ENCODE data around the gene SUPT6H.

Gene SUPT6H

GRCh38 chr17:28661635-28662526 lies at the start of gene SUPT6H, which contains the start of gene SDF2:
Gene SUPT6H, plus strand, starts transcription at chr17:28662205. Its CDS starts 11,197 bp downstream, at chr17:28673402.
Gene SDF2, minus strand, starts transcription at chr17:28661906. Its CDS starts 30 bp downstream, at chr17:28661876.
- peak; percentile 92 for DNase-seq

- DNase-seq: no peak
Measured at GRCh38 chr17:28612531-28612930, 49.5 kb upstream of the SUPT6H start.

DNA sequence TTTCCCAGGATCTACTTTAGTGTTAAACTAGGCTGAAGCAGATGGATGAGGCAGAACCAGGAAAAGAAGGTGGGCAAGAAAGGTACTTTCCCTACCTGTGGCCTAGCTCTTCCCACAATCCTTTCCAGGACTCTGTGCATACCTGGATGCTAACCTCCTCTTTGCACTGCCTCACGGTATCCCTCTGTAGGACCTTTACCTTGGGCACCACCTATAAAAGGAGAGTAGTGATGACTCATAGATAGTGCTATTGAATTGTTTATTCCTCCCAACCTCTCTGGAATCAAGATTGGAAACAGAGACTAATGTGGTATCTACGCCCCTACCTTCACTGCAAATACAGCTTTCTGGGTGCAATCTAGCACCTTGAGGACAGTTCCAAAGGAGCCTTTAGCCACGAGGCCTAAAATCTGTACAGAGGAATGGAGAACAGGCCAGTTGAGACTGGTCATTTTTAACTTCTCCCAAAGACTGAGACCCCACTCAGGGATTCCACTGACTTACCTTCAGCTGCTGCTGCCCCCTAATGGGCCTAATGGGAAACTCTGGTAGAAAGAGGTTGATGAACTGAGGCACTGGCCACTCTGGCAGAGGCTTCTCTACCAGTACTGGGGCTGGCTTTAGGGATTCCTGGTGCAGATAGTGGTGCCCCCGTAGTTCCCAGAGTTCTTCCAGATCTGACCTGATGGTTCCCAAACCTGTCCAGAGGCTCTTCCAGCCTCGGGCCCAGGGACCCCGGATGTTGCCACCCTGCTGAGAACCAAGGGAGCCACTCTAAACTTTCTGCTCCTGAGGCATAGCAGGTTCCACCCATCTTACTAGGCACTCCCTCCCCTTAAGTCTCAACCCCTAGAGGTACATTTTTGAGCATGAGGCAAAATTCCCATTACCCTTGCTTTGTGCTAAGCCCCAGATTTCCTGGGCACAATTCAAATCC lies 48.8 kb upstream of the SUPT6H start:
- DNase-seq: peak; percentile 46

GRCh38 chr17:28613931-28614381 lies 48.0 kb upstream of the SUPT6H start, which contains the start of gene RSKR:
Gene RSKR, minus strand, starts transcription at chr17:28614185. Its CDS starts 24 bp downstream, at chr17:28614161.
- DNase-seq: no peak

- no peak for DNase-seq
Measured at GRCh38 chr17:28615260-28615940, 46.6 kb upstream of the SUPT6H start.

DNA sequence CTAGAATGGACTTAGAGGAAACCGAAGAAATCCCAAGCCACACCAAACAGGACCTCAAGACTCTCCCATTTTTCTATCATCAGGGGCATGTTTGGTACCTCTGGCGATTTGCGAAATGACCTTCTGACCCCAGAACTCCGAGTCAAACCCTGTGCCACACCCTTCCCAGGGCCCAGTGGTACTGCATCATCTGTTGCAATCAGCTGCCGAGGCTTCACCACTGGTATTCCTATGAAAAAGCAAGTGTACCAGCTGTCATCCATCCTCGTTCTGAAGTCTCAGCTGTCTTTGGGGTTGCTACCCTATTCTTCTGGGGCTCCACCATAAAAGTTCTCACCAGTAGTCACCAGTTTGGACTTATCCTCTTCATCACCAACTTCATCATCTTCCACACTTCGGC lies 45.7 kb upstream of the SUPT6H start:
- no peak for DNase-seq

- DNase-seq: no peak
Measured at GRCh38 chr17:28618464-28618863, 43.5 kb upstream of the SUPT6H start.

- no peak for DNase-seq
Measured at GRCh38 chr17:28620010-28620409, 42.0 kb upstream of the SUPT6H start.

DNA sequence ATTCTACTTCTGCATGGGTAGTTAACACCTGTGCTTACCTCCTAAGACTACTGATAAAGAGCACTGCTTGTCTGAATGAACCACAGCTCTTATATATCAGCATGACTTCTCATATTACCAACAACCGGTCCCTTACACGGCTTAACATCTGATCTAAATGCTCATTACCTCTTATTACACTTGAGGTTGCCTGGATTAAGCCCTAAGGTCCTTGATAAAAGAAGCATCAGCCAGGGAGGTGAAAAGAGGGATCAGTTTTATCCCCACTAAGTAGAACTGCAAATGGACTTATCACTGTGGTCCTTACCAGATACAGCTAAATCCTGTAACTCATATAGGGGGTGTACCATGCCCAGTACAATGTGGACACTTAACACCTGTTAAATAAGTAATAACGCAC lies 39.8 kb upstream of the SUPT6H start:
- DNase-seq: no peak

DNA sequence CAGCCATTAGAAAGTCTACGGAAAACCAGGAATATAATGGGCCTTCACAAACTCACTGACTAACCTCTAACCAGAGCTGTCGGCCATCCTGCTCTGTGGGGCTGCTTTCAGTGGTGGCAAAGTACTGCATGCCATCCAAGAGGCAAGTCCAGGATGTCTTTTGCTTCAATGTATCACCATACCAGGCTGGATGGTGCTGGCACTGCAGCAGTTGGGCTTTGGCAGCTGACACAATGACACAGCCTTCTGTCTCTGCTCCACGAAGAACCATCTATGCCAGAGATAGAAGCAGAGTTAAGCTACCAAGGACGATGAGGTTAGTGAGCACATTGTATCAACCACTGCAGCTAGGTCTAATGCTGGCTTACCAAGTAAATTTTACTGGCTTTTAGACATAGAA lies 38.3 kb upstream of the SUPT6H start:
- no peak for DNase-seq

- DNase-seq: no peak
Measured at GRCh38 chr17:28624148-28624547, 37.9 kb upstream of the SUPT6H start.

DNA sequence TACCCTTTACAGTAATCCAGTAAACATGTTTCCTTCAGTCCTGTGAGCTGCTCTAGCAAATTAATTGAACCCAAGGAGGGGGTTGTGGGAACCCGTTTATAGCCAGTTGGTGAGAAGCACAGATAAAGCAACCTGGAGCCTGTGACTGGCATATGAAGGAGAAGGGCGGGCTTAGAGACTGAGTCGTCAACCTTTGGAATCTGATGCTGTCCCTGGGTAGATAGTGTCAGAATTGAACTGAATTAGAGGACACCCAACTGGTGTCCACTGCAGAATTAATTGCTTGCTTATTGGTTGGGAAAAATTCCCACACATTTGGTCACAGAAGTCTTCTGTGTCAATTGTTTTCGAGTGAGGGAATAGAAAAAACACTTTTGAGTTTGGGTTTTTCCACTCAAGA lies 35.2 kb upstream of the SUPT6H start:
- no peak for DNase-seq

GRCh38 chr17:28634206-28634865 lies 27.7 kb upstream of the SUPT6H start:
- DNase-seq: no peak

DNA sequence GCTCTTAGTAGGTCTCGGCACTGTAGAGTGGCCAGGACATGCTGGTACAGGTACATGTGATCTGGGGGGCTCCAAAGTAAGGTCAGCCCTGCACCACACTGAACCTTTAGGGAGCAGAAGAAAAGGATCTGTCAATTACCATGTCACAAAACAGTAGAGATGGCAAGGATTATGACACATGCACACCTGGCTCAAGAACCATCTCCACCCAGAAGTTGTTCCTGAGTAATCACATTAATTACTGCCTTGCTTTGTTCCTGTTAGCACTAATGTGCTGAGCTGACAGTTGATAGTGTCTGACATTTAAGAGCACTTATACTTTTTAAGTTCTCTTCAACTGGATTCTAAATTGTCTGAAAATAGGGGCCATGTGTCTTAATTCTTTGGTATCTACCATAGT lies 26.5 kb upstream of the SUPT6H start:
- no peak for DNase-seq

DNA sequence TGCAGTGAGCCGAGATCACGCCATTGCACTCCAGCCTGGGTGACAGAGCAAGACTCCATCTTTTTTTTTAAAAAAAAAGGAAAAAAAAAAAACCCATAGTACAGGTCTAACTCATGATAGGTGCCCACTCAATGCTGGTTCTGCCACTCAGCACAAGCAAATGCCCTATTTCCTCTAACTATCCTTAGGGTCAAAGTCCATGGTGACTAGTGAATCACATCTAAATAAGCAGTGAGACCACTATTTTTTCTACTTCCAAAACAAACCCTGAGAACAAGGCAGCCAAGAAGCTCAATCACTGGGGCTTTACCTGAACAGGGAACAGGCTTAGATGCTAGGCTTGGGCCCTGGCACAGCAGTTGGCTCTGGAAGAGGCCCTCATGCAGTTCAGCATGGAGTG lies 20.4 kb upstream of the SUPT6H start:
- DNase-seq: no peak

DNA sequence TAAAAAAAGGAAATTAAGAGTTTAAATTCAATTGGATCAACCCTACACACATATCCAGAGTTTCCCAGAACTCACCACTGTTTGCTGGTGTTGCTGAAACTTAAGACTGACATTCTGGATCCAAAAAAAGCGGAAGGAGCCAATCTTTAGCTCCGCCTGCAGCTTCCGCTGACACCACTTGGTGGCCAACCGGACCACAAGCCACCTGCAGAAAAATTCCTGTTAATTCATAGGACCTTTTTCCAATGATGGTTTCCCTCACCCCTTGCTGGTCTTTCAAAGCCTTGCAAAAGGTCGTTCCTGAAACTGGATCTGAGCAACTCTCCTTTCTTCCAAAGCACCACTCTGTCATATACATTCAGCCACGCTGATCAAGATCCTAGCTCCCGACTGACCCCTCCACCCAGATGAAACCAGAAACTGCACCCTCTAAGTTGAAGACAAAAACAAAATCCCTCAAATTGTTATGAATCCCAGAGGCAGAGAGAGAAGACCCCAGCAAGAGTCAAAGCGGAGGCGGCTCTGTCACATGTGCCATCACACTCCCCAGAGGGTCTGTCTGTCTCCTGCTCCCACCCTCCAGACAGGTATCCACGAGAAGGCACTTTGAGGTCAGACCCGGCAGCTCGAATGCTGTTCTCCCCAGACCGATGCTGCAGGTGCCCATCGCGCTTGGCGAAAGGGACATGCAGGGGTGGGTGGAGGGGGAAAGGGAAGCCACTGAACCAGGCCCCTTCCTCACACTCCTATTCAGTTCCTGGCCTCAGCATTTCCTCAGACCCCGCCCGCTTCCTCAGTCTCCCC lies 17.8 kb upstream of the SUPT6H start:
- DNase-seq: peak; percentile 25

GRCh38 chr17:28644787-28645575 lies 17.0 kb upstream of the SUPT6H start, which contains the start of gene BLTP2:
Gene BLTP2, minus strand, starts transcription at chr17:28645158. Its CDS starts 102 bp downstream, at chr17:28645056.
- peak; percentile 96 for DNase-seq

DNA sequence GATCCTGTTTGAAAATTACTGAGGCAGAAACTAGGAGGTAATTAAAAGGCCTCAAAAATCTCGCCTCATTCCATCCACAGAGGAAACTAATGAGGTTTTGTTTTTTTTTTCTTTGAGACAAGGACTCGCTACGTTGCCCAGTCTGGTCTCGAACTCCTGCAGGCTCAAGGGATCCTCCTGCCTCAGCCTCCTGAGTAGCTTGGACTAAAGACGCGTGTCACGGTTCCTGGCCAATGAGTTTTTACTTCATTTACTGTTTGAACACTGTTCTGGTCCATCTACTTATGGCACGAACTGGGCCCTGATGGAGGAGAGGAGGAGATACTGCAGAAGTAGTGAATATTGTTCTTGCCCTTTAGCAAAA lies 16.4 kb upstream of the SUPT6H start:
- DNase-seq: no peak

DNA sequence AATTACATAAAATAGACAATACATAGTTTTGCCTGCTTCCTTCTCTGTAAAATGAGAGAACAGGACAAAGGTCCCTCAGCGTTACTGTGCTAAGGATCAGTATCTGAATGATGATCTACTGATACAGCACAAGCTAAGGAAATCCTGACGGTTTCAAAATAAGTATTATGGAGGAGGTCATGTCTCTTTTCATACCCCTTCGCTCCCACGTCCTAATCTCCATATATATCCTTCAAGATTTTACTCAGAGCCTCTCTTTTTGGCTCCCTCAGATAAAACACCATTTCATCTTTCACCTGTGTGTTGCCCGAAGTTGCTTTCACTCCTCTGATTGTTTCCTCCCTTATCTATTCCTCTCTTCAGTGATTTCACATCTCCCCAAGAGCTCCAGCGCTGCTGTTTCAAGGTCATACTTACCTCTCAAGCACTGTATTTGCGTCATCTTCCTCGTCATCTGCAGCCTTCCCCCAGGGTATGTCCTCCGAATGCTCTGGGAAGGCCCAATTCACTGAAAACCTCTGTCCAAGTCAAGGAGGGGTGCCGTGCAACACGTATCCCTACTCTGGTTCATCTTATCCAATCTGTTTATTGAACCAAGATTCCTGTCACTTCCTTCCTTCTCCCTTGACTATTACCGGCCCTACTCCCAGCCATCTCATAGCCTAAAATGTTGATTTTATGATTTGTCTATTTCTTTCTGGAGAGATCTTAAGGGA lies 15.8 kb upstream of the SUPT6H start:
- DNase-seq: no peak

- no peak for DNase-seq
Measured at GRCh38 chr17:28648698-28649097, 13.3 kb upstream of the SUPT6H start.
